Gastrocnemius medialis (tissue), 4 donors: Measurements from ENCODE around the gene TIPARP. TPM values are rescaled to one million over a fixed set of nuclear protein-coding genes. Genes with fewer than 3 reads are reported as not detected.

Experiments used
- ATAC-seq, 2 donors: fragments of 150-250 bp; one replicate each; pipeline ENCODE4 v1.9.1; 2016
- DNase-seq, 2 donors: peaks; one replicate each; pipeline ENCODE4 v3.0.0-alpha.2; 2019
- H3K27ac ChIP-seq, 4 donors: fragments of 200-600 bp; sonication (generic); 1 replicate in 1 of 4; 2 replicates in 3 of 4; pipeline ENCODE4 v1.5.1; 2016 to 2018; ENCODE audit warnings: mild to moderate bottlenecking in 2 of 4, moderate library complexity in 1 of 4
- H3K27me3 ChIP-seq, 3 donors: fragments of 200-600 bp; sonication (generic) in 2 of 3; 1 replicate in 1 of 3; 2 replicates in 2 of 3; pipeline versions ENCODE4 v1.5.1 to v1.6.0; 2016 to 2019; ENCODE audit warnings: mild to moderate bottlenecking in 1 of 3, moderate library complexity in 1 of 3
- H3K36me3 ChIP-seq, 2 donors: fragments of 200-600 bp; sonication (generic) in 1 of 2; one replicate each; pipeline ENCODE4 v1.5.1; 2017 to 2018
- H3K4me1 ChIP-seq, 2 donors: fragments of 200-600 bp; sonication (generic) in 1 of 2; one replicate each; pipeline ENCODE4 v1.5.1; 2016 to 2017; ENCODE audit warnings: mild to moderate bottlenecking in 2 of 2
- H3K4me3 ChIP-seq, 4 donors: fragments of 200-600 bp; sonication (generic) in 3 of 4; 1 replicate in 1 of 4; 2 replicates in 3 of 4; pipeline ENCODE4 v1.5.1; 2016 to 2019; ENCODE audit warnings: mild to moderate bottlenecking in 2 of 4
- H3K9me3 ChIP-seq, 3 donors: fragments of 200-600 bp; sonication (generic) in 2 of 3; 1 replicate in 1 of 3; 2 replicates in 2 of 3; pipeline ENCODE4 v1.5.1; 2016 to 2019
- POLR2A ChIP-seq, 2 donors: fragments of 450-650 bp; IDR thresholded peaks; one replicate each; pipeline ENCODE4 v1.6.1; 2017; ENCODE audit warnings: antibody characterized with exemption in 2 of 2, mild to moderate bottlenecking in 2 of 2, moderate library complexity in 2 of 2
- in situ Hi-C, 4 donors: fragments of 200-750 bp; cut with MboI; loops; one replicate each; pipeline versions ENCODE4 v1.15.0 to v1.8.0; 2017; ENCODE audit warnings: low sequenced_read_pairs in 4 of 4
- intact Hi-C: fragments of 100-400 bp; cut with DNase I; formaldehyde crosslinking; loops from one replicate; pipeline ENCODE4 v1.15.1; 2023; ENCODE audit warnings: low total_unique reads
- total RNA-seq, 4 donors: library from RNA; depleted of rRNA; stranded (reverse); fragments of >200 nt; gene quantifications; one replicate each; pipeline versions ENCODE4 v1.1.0 to v1.2.3, GENCODE V29; 2016
- TF ChIP-seq, protein P1 (sequence below), 5 experiments: fragments of 450-650 bp in 3 of 5; fragments of 200-600 bp in 2 of 5; sonication (generic) in 2 of 5; IDR thresholded peaks in 4 of 5; conservative IDR thresholded peaks in 1 of 5; 1 replicate in 4 of 5; 2 replicates in 1 of 5; pipeline ENCODE4 v1.5.1; 2016 to 2019; ENCODE audit warnings: antibody characterized with exemption in 5 of 5, mild to moderate bottlenecking in 3 of 5, moderate library complexity in 3 of 5

Gene TIPARP
- total RNA-seq, 4 donors from 2014 or later, result 16.0 to 50.2 (median 31.7) TPM

DNA sequence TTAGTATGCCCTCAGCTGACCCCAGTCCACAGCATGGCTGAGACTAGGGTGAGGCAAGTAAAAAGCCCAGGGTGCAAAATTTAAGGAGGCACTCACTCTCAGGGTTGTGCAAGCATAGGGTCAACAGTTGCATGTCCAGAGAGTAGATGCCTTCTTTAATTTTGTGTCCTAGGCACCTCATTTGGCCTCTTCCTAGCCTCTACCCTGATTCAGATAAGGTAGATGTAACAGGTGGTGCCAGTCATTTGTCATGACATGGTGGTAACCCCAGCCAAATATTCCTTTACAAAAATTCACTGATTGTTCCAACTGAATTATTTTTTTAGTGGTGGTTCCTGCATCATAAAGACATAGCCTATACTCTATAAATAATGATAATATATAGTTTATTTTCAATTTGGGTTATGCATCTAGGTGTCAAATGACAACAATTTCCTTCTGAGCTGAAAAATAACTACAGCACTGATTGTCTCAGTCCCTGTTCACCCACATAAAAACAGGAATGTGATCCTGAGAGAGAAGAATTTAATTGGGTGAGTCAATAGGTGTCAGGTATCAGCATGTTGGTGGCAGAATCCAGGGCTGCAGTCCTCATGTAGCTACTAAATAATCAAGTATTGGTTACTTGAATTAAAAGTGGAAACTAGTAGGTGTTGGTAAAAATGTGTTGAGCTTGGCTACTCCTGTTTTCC lies 44.2 kb upstream of the TIPARP start:
- Histone ChIP-seq H3K4me1 (peaks cover 17 to 44% of the 10 kb centered on the region in 2 donors), H3K27me3 (no peaks in the 10 kb centered on the region), H3K36me3 (no peaks in the 10 kb centered on the region), H3K9me3 (no peaks in the 10 kb centered on the region), H3K27ac (peak overlapping the region; percentile 66 to 73 (median 69)), H3K4me3 (peak overlapping the region in 1 of 4 donors; percentile 27)
- DNase-seq (no peak), ATAC-seq (peak; percentile 67 to 77)
- in situ Hi-C loops (no loop called here), intact Hi-C loops (loop anchor here (2.0 kb wide), 1 partner anchor 45 kb away; the partner anchor contains the start of gene TIPARP)
- TF ChIP-seq POLR2A (IDR thresholded peaks at IDR 0.05), result no peak
- TF ChIP-seq, protein P1, sequence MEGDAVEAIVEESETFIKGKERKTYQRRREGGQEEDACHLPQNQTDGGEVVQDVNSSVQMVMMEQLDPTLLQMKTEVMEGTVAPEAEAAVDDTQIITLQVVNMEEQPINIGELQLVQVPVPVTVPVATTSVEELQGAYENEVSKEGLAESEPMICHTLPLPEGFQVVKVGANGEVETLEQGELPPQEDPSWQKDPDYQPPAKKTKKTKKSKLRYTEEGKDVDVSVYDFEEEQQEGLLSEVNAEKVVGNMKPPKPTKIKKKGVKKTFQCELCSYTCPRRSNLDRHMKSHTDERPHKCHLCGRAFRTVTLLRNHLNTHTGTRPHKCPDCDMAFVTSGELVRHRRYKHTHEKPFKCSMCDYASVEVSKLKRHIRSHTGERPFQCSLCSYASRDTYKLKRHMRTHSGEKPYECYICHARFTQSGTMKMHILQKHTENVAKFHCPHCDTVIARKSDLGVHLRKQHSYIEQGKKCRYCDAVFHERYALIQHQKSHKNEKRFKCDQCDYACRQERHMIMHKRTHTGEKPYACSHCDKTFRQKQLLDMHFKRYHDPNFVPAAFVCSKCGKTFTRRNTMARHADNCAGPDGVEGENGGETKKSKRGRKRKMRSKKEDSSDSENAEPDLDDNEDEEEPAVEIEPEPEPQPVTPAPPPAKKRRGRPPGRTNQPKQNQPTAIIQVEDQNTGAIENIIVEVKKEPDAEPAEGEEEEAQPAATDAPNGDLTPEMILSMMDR (IDR thresholded peaks at IDR 0.05 in 4 of 5, conservative IDR thresholded peaks at IDR 0.05 in 1 of 5), result no peak

DNA sequence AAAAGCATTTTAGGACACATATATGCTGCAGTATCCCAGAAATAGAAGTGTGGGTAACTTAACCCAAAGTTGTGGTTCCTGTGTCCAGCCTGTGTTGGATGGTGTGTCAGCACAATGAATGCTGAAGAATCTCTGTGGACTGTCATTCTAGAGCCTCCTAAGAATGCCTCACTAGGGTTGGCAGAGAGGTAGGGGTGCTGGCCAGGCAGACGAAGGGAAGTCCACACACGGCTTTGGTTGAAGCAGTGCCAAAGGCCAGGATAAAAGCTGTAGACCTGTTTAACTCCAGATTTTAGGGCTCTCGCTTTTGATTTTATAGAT lies 43.7 kb upstream of the TIPARP start:
- H3K9me3 ChIP-seq, result no peaks in the 10 kb centered on the region
- H3K27ac ChIP-seq, result peak overlapping the region; percentile 66 to 73 (median 69)
- peaks cover 17 to 44% of the 10 kb centered on the region in 2 donors for H3K4me1 ChIP-seq
- H3K36me3 ChIP-seq, result no peaks in the 10 kb centered on the region
- intact Hi-C loops, result loop anchor here (2.0 kb wide), 1 partner anchor 44 kb away; the partner anchor contains the start of gene TIPARP
- in situ Hi-C loops, result no loop called here
- DNase-seq (peak in 1 of 2 donors; percentile 31), ATAC-seq (peak; percentile 82 to 83)
- peak overlapping the region in 2 of 4 donors; percentile 13 to 27 for H3K4me3 ChIP-seq
- TF ChIP-seq, protein P1 (IDR thresholded peaks at IDR 0.05 in 4 of 5, conservative IDR thresholded peaks at IDR 0.05 in 1 of 5), result no peak
- TF ChIP-seq POLR2A (IDR thresholded peaks at IDR 0.05), result no peak
- H3K27me3 ChIP-seq, result no peaks in the 10 kb centered on the region

DNA sequence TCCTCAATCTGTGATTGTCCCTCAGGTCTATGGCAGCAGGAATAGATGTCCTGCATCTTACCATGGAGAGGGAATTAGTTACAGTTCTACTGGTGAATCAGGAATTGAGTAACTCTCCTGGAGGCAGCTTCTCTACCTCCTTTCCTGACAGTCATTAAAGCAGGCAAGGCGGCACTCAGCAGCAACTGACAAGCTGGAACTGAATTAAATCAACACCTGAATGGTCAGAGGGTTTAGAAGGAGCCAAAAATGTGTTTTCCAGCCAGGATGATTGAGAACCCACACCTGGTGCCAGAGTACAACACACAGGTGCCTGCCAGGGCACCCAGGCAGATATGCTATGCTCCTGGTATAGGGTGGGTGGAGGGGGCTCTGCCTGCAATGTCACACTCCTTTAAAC lies 43.1 kb upstream of the TIPARP start:
- TF ChIP-seq POLR2A (IDR thresholded peaks at IDR 0.05), result no peak
- TF ChIP-seq, protein P1 (IDR thresholded peaks at IDR 0.05 in 4 of 5, conservative IDR thresholded peaks at IDR 0.05 in 1 of 5), result no peak
- H3K27me3 ChIP-seq, result no peaks in the 10 kb centered on the region
- in situ Hi-C loops (no loop called here), intact Hi-C loops (loop anchor here (2.0 kb wide), 1 partner anchor 43 kb away; the partner anchor contains the start of gene TIPARP)
- H3K9me3 ChIP-seq, result no peaks in the 10 kb centered on the region
- peak; percentile 62 to 64 for ATAC-seq
- no peak overlapping the region for H3K4me3 ChIP-seq
- DNase-seq, result no peak
- peak overlapping the region; percentile 66 to 73 (median 69) for H3K27ac ChIP-seq
- H3K4me1 ChIP-seq, result peaks cover 17 to 44% of the 10 kb centered on the region in 2 donors
- no peaks in the 10 kb centered on the region for H3K36me3 ChIP-seq

DNA sequence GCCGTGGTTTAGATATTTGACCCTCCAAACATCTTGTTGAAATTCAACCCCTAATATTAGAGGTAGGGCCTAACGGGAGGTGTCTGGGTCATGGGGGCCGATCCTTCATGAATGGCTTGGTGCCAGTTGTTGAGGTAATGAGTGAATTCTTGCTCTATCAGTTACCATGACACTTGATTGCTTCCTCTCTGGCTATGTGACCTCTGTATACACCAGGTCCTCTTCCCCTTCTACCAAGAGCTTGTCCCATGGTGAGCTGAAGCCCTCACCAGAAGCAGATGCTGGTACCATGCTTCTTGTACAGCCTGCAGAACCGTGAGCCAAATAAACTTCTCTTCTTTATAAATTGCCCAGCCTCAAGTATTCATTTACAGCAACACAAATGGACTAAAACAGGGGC lies 41.8 kb upstream of the TIPARP start:
- intact Hi-C loops (no loop called here), in situ Hi-C loops (no loop called here)
- no peaks in the 10 kb centered on the region for H3K27me3 ChIP-seq
- peaks cover 17 to 42% of the 10 kb centered on the region in 2 donors for H3K4me1 ChIP-seq
- H3K36me3 ChIP-seq, result no peaks in the 10 kb centered on the region
- DNase-seq (no peak), ATAC-seq (no peak)
- H3K9me3 ChIP-seq, result no peaks in the 10 kb centered on the region
- TF ChIP-seq, protein P1 (IDR thresholded peaks at IDR 0.05 in 4 of 5, conservative IDR thresholded peaks at IDR 0.05 in 1 of 5), result no peak
- no peak for TF ChIP-seq POLR2A (IDR thresholded peaks at IDR 0.05)
- no peak overlapping the region for H3K27ac ChIP-seq
- no peak overlapping the region for H3K4me3 ChIP-seq
